HG02642 (cell line): ENCODE measurements around the gene GIPC2.
"Not testable (repeated sequence)": the region's sequence is repeated elsewhere in the genome, so short reads cannot be mapped to it uniquely, and the experiment has no call there.

ENCODE experiments used
- ATAC-seq: cut with Tn5 transposase; IDR thresholded peaks from one replicate; pipeline ENCODE4 v1.9.1; 2021; ENCODE audit warnings: mild to moderate bottlenecking; ENCODE audit not compliant: unreplicated experiment, poor library complexity

GIPC2 gene

GRCh38 chr1:78045926-78046778 is at the start of gene GIPC2:
GIPC2 (plus strand) TSS chr1:78045966; CDS start chr1:78046095, 129 bp downstream.
- peak; percentile 57 for ATAC-seq

GRCh38 chr1:77996734-77997133 is 49.0 kb upstream of the GIPC2 start:
- no peak for ATAC-seq

- not testable (repeated sequence) for ATAC-seq
Measured at GRCh38 chr1:78000536-78000935, 45.2 kb upstream of the GIPC2 start.

DNA sequence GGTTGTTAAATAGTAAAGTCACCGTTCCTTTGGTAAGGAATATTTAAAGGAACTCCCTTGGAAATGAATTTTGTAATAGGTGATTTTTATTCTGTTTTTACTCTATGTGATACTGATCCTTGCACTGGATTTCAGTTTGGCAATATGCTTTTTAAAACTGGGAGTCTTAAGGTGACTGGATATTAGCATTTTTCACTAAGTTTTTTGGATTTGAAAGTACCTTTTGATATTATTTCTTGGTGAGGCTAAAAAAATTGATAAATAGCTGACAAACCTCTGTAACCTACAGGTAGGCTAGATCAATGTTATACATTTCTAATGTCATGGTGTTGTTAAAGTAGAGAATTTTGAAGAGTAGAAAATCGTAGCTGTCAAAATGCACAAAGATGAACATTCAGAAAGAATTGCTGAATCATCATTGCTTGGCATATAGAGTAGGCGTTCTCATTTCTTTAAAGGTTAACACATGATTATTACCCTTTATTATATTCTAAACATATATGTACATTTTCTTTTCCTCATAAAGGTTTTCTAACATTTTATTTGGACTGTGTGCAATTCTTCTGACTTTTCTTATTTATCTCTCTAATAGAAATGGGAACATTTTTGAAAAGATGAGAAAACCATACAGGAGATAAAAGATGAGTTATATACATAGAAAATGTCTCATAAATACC is 42.6 kb upstream of the GIPC2 start:
- no peak for ATAC-seq

DNA sequence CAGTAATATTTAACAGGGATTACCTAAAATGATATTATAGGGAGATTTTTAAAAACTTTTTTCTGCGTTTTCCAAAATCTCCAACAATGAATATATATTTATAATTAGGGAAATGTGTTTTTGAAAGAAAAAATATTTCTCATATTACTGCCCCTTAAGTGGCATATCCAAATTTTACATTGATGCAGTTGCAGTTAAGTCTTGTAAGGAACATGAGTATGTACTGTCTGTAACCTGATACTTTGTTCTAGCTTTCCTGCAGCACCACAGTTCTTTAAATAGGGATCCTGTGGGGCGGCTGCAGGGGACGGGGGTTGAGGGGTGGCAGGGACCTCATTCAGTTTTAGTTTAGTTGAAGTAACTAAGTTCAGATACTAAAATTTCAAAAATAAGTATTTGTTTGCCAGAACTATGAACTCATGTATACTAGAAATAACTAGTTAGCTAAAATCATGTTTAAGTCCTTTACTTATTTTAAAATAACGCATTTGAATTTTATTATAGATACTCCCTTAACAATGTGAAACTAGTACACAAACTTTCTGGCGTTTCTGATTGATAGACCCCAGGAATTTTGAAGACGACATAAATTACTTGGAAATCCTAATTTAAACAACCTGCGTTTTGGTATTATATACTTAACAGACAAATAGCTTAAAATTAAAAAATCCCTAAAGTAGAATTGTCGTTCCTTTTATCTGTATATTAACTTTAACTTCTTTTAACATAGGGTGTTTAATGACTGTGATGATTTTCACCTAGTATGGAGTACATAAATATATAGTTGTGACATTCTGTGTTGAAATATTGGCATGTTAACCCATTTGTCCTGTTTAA is 41.7 kb upstream of the GIPC2 start:
- peak; percentile 51 for ATAC-seq

GRCh38 chr1:78004719-78005447 is 40.9 kb upstream of the GIPC2 start, which contains the start of gene DNAJB4:
DNAJB4 (plus strand) TSS chr1:78004939; CDS start chr1:78005111, 172 bp downstream.
- peak; percentile 99 for ATAC-seq

- ATAC-seq: no peak
Measured at GRCh38 chr1:78005448-78005722, 40.4 kb upstream of the GIPC2 start.

DNA sequence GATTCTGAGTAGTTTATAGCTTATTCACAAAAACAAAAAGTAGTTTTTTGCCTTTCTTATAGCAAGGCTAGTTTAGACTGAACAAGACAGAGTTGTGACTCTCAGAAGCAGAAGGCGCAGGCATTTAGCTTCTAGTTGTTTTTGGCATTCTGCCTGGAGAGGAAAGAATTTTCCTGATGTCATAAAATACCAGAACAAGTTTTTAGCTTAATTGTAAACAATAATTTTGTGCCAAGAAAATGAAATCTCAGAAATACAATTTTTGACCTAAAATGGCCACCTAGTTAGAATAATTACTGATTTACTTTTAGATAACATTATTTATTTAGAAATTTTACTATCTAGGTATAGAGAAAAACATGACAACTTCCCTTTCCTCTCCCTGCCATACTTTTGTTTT is 40.0 kb upstream of the GIPC2 start:
- ATAC-seq: no peak

DNA sequence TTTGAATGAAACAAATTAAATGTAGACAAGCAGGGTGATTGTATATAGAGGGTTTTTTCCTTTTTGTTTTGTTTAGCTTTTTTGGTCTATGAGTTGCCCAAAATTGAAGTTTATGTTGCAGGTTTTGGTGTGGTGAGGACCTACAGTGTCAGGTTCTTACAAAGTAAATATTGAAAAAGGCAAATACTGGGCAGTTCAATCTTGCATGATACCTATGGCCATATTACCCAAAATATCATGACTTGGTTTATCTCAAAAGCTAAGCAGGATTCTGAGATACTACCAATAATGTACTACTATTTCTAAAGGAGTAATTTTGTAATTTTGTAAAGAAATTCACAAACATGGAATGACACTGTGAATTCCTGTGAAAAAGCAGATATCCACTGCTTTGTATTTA is 39.2 kb upstream of the GIPC2 start:
- no peak for ATAC-seq

DNA sequence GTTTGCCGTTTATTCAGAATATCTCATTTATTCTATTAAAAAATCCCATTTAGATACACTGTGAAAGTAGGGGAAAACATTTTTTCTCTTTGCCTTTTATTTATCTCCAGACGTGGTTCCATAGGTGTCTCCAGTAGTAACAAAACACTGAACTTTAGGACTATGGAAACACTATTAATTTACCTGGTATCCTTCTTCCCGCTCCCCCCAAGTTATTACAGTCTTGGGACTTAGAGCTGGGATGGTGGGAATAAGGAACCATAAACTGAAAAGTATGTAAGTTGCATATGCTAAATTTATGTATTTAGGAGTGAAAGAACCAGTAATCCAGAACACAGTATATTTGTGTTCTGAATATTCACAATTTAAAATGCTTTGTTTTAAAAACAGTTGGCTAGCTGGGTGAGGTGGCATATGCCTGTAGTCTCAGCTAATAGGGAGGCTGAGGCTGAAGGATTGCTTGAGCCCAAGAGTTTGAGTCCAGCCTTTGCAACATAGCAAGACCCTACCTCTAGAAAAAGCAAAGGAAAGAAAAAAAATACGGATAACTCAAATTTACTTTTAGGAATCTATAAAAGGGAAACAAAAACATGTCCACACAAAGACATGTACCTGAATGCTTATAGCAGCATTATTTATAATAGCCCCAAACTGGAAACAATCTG is 38.0 kb upstream of the GIPC2 start:
- ATAC-seq: no peak

- no peak for ATAC-seq
Measured at GRCh38 chr1:78009276-78009675, 36.5 kb upstream of the GIPC2 start.

DNA sequence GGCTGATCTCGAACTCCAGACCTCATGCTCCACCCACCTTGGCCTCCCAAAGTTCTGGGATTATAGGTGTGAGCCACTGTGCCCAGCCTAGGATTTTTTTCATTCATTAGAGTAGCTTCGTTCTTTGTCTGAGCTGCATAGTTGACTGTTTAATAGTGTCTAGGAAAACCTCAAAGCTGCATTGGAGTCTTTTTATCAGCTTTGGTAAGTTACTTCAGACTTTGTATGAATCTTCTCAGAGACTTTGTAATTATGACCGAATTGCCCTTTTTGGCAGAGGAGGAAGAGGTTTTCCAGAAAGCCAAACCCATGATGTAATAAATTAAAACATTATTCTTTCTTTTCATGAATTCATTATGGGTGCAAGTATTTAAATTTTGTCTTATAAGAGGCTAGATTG is 35.9 kb upstream of the GIPC2 start:
- no peak for ATAC-seq

GRCh38 chr1:78011050-78011449 is 34.7 kb upstream of the GIPC2 start:
- no peak for ATAC-seq

DNA sequence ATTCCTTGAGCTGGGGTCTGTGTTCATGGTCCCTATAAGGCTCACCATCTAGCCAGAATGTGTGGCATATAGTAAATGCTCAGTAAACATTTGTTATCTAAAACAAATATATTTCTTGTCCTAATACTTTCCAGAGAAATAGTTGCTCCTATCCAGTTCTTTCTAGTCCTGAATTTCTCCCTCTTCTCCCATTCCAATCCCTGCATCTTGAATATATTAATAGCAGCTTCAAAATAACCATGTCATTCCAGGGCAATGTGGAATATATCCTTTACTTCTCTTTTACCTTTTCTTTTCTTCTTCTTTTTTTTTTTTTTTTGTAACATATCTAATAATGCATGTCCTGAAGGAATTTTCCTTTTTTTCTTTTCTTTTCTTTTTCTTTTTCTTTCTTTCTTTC is 30.6 kb upstream of the GIPC2 start:
- no peak for ATAC-seq

- no peak for ATAC-seq
Measured at GRCh38 chr1:78019024-78019423, 26.7 kb upstream of the GIPC2 start.

DNA sequence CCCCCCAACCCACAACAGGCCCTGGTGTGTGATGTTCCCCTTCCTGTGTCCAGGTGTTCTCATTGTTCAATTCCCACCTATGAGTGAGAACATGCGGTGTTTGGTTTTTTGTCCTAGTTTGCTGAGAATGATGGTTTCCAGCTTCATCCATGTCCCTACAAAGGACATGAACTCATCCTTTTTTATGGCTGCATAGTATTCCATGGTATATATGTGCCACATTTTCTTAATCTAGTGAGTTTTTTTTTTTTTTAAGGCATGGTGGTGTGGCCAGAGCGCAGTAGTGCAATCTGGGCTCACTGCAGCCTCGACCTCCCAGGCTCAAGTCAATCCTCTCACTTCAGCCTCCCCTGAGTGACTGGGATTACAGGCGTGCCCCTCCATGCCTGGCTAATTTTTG is 24.6 kb upstream of the GIPC2 start:
- not testable (repeated sequence) for ATAC-seq

DNA sequence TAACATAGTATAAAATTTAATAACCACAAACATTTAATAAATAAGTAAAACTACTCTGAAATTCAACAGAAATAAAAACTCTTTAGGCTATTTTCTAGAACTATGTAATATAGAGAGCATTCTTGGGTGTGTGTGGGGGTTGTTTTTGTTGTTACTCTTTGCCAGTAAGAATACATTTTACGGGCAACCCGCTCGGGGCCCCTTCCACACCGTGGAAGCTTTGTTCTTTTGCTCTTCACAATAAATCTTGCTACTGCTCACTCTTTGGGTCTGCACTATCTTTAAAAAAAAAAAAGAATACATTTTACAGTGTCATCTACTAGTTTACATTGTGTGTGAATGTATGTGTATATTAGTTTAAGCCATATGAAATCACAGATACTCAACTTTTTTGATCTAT is 16.0 kb upstream of the GIPC2 start:
- ATAC-seq: no peak

DNA sequence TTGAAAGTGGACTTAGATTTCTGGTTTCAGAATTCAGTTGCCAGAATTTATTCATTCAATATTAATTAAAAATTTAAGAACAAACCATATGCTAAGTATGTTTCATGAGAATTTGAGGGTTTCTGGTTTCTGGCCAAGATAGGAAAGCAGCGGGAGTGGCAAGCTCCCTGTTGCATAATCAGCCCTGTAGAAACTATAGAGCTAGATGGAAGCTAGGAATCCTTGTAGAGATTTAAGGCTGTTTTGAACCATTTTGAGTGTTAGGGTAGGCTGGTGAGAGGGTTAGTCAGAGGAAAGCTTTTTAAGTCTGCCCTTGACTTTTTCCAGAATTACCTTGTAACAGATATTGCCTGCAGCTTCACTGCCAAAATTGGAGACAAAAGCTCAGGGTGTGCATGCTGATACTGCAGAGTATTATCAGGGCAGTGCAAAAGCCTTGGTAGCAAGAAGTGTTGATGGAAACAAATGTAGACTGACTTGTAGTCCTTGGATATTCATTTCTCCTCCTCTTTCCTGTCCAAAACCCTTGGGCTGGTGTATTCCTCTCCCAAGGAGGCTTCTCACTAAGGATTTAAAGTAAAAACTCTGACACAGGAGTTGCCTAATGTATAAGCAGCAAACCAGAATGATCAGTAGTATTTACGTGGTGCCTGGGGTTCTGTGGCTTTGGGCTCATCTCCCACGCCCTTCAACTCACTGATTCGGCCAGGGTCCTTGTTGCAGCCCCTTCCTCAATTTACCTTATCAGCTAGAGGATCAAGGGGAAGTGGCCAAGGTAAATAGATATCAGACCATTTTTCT is 12.6 kb upstream of the GIPC2 start:
- no peak for ATAC-seq

DNA sequence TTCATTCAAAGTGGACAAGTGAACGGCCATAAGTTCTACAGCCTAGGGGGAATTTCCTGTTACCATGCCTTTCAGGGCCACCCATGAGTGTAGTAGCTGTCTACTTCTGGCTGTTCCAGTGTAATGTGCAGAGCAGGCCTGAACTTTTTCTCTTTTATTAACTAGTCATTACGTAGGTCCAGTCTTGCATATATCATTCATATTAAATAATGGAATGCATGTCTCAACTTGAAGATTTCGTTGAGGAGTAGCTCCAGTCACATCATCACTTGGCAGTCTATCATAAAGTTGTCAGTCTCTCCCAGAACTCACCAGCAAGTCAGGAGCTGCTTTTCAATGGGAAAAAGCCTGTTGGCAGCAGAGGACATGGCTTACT is 12.0 kb upstream of the GIPC2 start:
- ATAC-seq: no peak
